Body of pancreas (tissue), 4 donors: Measurements from ENCODE around the gene PPP1R13B. TPM values are rescaled to one million over a fixed set of nuclear protein-coding genes. Genes with fewer than 3 reads are reported as not detected.

Experiments
- ATAC-seq: fragments of 150-250 bp; one replicate; pipeline ENCODE4 v1.9.1; 2016
- DNase-seq, 4 donors: peaks; one replicate each; pipeline ENCODE4 v3.0.0-alpha.2; 2019
- H3K27ac ChIP-seq, 4 donors: fragments of 200-600 bp; sonication (generic); 1 replicate in 3 of 4; 2 replicates in 1 of 4; pipeline versions ENCODE4 v1.5.1 to v1.6.1; 2016 to 2019; ENCODE audit warnings: mild to moderate bottlenecking in 1 of 4, mixed read lengths in 1 of 4, moderate library complexity in 1 of 4
- H3K27me3 ChIP-seq, 2 donors: fragments of 200-600 bp; sonication (generic); one replicate each; pipeline ENCODE4 v1.6.0; 2016; ENCODE audit warnings: mild to moderate bottlenecking in 1 of 2
- H3K36me3 ChIP-seq, 2 donors: fragments of 200-600 bp; sonication (generic); replicated peaks in 1 of 2; 2 replicates each; pipeline ENCODE4 v1.5.1; 2016; ENCODE audit warnings: low read depth in 2 of 2; ENCODE audit not compliant: insufficient read depth in 1 of 2
- H3K4me1 ChIP-seq: fragments of 200-600 bp; sonication (generic); one replicate; pipeline ENCODE4 v1.6.0; 2016
- H3K4me3 ChIP-seq, 2 donors: fragments of 200-600 bp; sonication (generic); 1 replicate in 1 of 2; 2 replicates in 1 of 2; pipeline ENCODE4 v1.5.1; 2016 to 2019
- H3K9me3 ChIP-seq, 3 donors: fragments of 200-600 bp; sonication (generic); 1 replicate in 2 of 3; 2 replicates in 1 of 3; pipeline ENCODE4 v1.5.1; 2016
- CTCF ChIP-seq, 7 experiments: fragments of 450-650 bp in 4 of 7; fragments of 200-600 bp in 3 of 7; sonication (generic) in 3 of 7; IDR thresholded peaks; one replicate each; pipeline ENCODE4 v1.5.1; 2016 to 2019; ENCODE audit warnings: antibody characterized with exemption in 7 of 7
- POLR2A ChIP-seq, 3 donors: fragments of 450-650 bp; IDR thresholded peaks; one replicate each; pipeline ENCODE4 v1.6.1; 2016; ENCODE audit warnings: antibody characterized with exemption in 3 of 3, mild to moderate bottlenecking in 2 of 3
- WGBS, 2 donors: methylation state at CpG; one replicate each; pipeline ENCODE4 v1.1.5; 2017; 5-methylcytosine and 5-hydroxymethylcytosine counted together
- intact Hi-C: fragments of 100-400 bp; cut with DNase I; formaldehyde crosslinking; loops from one replicate; pipeline ENCODE4 v1.15.1; 2023
- total RNA-seq, 2 donors: library from RNA; depleted of rRNA; stranded (reverse); fragments of >200 nt; gene quantifications; one replicate each; pipeline ENCODE4 v1.1.0, GENCODE V29; 2016

Gene PPP1R13B
- total RNA-seq, 2 donors from 2014 or later, result 12.5 to 36.3 TPM

DNA sequence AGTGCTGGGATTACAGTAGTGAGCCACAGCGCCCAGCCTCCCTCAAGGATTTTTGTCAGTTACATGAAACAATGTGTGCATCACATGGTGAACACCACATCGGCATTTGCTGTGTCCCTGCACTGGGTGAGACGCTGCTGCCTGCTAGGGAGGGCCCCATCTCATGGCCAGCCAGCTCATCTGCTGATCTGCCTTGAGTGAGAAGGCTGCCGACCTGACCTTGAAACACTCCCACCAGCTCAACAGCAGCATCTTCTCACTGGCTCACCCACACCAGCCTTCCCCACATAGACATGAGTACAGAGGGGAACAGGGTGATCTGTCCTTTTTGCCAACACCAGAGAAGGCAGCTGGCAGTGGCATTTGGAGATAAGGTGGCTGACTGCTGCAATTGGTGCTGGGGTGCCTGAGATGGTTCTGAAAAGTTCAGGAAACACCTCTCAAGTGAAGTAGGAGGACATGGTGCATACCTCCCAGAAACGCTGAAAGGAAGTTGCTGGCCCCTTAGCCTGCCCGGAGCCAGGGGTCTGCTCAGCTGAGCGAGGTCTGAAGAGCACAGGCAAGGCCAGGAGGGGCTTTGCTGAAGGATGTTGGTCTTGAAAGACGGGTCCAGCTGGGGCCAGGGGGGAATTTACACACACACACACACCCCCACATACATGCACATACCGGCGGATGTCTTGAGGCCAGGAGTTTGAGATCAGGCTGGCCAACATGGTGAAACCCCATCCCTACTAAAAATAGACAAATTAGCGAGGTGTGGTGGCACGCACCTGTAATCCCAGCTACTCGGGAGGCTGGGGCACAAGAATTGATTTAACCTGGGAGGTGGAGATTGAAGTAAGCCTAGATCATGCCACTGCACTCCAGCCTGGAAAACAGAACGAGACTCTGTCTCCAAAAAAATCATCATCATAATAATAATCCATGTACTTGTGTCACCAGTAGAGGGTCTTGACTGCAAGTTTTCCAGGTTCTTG, 14.3 kb upstream of the PPP1R13B start:
- ATAC-seq, result peak; percentile 9
- Histone ChIP-seq H3K27ac (no peak overlapping the region), H3K4me3 (no peak overlapping the region), H3K4me1 (peaks cover 2% of the 10 kb centered on the region), H3K27me3 (no peaks in the 10 kb centered on the region), H3K9me3 (no peaks in the 10 kb centered on the region), H3K36me3 (no peaks in the 10 kb centered on the region)
- DNase-seq, result no peak
- TF ChIP-seq CTCF (IDR thresholded peaks at IDR 0.05) (no peak), POLR2A (IDR thresholded peaks at IDR 0.05) (no peak)
- 83 to 85% methylated on average over 12 to 14 of the region's 14 CpGs for WGBS, 2 donors
- intact Hi-C loops, result no loop called here

DNA sequence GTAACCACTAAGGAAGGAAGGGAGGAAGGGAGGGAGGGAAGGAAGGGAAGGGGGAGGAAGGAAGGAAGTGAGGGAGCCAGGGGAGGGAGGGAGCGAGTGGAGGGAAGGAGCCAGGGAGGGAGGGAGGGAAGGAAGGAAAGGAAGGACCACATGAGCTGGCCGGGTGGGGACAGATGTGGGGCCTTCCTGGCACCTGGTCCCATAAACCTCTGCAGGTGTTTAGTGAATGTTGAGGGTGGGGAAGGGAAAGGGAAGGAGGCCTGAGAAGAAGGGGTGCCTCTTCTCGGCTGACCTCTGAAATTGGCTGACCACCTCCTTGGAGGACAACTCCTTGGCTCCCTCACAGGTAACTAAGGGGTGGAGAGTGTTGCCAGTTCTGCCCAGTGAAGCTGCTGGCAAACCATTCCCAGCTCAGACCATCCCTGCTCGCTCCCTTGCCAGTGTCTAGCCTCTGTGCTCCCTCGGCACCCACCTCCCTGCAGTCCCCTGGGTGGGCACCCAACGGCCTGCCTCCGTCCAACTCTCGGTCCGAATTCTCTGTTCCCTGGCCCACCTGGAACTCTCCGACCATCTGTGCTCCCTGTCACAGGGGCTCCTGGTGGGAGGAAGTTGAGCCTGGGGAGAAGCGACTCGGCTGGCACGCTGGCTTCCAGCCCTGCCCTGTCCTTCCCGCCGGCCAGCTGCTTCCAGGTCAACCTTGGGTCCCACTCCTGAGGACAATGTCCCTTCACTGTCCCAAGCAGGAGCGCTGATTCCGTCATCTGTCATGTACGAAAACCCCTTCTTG, 12.2 kb upstream of the PPP1R13B start:
- no peak for TF ChIP-seq POLR2A (IDR thresholded peaks at IDR 0.05)
- TF ChIP-seq CTCF (IDR thresholded peaks at IDR 0.05), result no peak
- H3K9me3 ChIP-seq, result no peaks in the 10 kb centered on the region
- peaks cover 23% of the 10 kb centered on the region for H3K4me1 ChIP-seq
- H3K27ac ChIP-seq, result no peak overlapping the region
- intact Hi-C loops, result no loop called here
- DNase-seq, result no peak
- H3K36me3 ChIP-seq, result no peaks in the 10 kb centered on the region
- no peak overlapping the region for H3K4me3 ChIP-seq
- no peaks in the 10 kb centered on the region for H3K27me3 ChIP-seq
- no peak for ATAC-seq
- WGBS, 2 donors, result 80 to 84% methylated on average over 17 to 18 of the region's 18 CpGs

- DNase-seq (no peak), ATAC-seq (no peak)
- intact Hi-C loops, result no loop called here
- WGBS, 2 donors, result 83 to 89% methylated on average over 6 to 11 of the region's 13 CpGs
- Histone ChIP-seq H3K4me3 (no peak overlapping the region), H3K36me3 (no peaks in the 10 kb centered on the region), H3K27me3 (no peaks in the 10 kb centered on the region), H3K27ac (no peak overlapping the region), H3K4me1 (peaks cover 26% of the 10 kb centered on the region), H3K9me3 (no peaks in the 10 kb centered on the region)
- TF ChIP-seq POLR2A (IDR thresholded peaks at IDR 0.05), result no peak
- TF ChIP-seq CTCF (IDR thresholded peaks at IDR 0.05), result no peak
These were observed 10.8 kb upstream of the PPP1R13B start for GRCh38 chr14:103858063-103858781.

- H3K9me3 ChIP-seq, result no peaks in the 10 kb centered on the region
- WGBS, 2 donors, result 89 to 93% methylated on average over 5 to 6 of the region's 6 CpGs
- H3K4me1 ChIP-seq, result peaks cover 26% of the 10 kb centered on the region
- no peak overlapping the region for H3K27ac ChIP-seq
- no peak overlapping the region for H3K4me3 ChIP-seq
- DNase-seq (no peak), ATAC-seq (no peak)
- H3K36me3 ChIP-seq, result no peaks in the 10 kb centered on the region
- TF ChIP-seq CTCF (IDR thresholded peaks at IDR 0.05) (no peak), POLR2A (IDR thresholded peaks at IDR 0.05) (no peak)
- intact Hi-C loops, result no loop called here
- no peaks in the 10 kb centered on the region for H3K27me3 ChIP-seq
These were observed 9.9 kb upstream of the PPP1R13B start for GRCh38 chr14:103857256-103857655.
